BLaER1 treated with 17β-estradiol and CSF1 and Interleukin-3, amounts not matched to agents 10 nM and 100 nM (cell line): ENCODE measurements around the gene PID1.
"Not testable (repeated sequence)": the region's sequence is repeated elsewhere in the genome, so short reads cannot be mapped to it uniquely, and the experiment has no call there.

ENCODE experiments used
- H3K27ac ChIP-seq, 11 experiments: shearing (Covaris generic); formaldehyde crosslinking; 2 replicates each; pipeline ENCODE4 v1.8.1; 2022
- H3K27me3 ChIP-seq, 11 experiments: shearing (Covaris generic); formaldehyde crosslinking; 2 replicates each; pipeline ENCODE4 v1.8.1; 2022
- H3K36me3 ChIP-seq, 11 experiments: shearing (Covaris generic); formaldehyde crosslinking; 2 replicates each; pipeline ENCODE4 v1.8.1; 2022
- H3K4me1 ChIP-seq, 10 experiments: shearing (Covaris generic); formaldehyde crosslinking; 2 replicates each; pipeline ENCODE4 v1.8.1; 2022
- H3K4me2 ChIP-seq, 11 experiments: shearing (Covaris generic); formaldehyde crosslinking; 2 replicates each; pipeline ENCODE4 v1.8.1; 2022
- H3K4me3 ChIP-seq, 10 experiments: shearing (Covaris generic); formaldehyde crosslinking; 2 replicates each; pipeline ENCODE4 v1.8.1; 2022
- H3K9ac ChIP-seq, 11 experiments: shearing (Covaris generic); formaldehyde crosslinking; 2 replicates each; pipeline ENCODE4 v1.8.1; 2022
- H3K9me3 ChIP-seq, 11 experiments: shearing (Covaris generic); formaldehyde crosslinking; replicated peaks in 1 of 11; 2 replicates each; pipeline ENCODE4 v1.8.1; 2022
- H4K20me1 ChIP-seq, 11 experiments: shearing (Covaris generic); formaldehyde crosslinking; 2 replicates each; pipeline ENCODE4 v1.8.1; 2022
- Cebpa-rat ChIP-seq, 11 experiments: shearing (Covaris generic); IDR thresholded peaks; 2 replicates each; pipeline ENCODE4 v1.8.1; 2022

The PID1 gene

DNA sequence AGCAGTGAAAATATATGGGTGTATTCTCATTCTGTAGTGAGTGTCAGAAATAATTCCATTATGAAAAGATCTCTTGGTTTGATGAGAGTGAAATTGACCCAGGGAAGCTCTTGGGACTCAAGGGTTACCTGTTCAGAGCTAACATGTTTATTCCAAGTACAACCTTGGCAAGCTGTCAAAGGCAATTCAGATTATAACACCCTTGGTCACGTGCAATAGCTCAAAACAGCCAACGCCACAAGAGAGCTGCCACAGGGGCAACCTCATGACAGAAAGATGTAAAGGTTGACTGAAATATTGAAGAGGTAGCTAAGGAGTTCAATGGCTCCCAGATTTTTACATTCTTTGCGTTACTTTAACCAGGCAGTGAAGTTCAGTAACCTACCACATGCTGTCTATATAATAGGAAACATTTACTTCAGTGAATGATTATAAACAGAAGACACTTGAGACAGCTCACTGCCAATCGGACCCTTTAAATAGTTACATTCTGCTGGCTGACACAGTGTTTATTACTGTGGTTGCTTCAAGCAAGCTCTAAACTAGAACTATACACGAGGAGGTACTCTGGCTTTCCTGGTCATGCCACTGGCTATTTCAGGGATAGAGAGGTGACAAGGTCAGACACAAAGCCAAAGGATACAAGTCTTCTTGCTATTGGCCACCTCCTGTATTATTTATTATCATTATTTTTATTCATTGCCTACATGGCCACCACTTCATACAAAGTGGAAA, 187.3 kb downstream of the PID1 start:
- Histone ChIP-seq H3K4me3 (no peak overlapping the region), H3K4me1 (peaks cover 7 to 32% (median 21%) of the 10 kb centered on the region in 10 experiments; a peak in 15 of 20 replicates), H3K36me3 (no peaks in the 10 kb centered on the region), H4K20me1 (no peaks in the 10 kb centered on the region), H3K9me3 (peaks cover 0 to 16% (median 9%) of the 10 kb centered on the region in 11 experiments; a peak in 16 of 22 replicates), H3K27me3 (no peaks in the 10 kb centered on the region), H3K9ac (no peak overlapping the region), H3K27ac (no peak overlapping the region), H3K4me2 (no peak overlapping the region)
- no peak for TF ChIP-seq Cebpa-rat (IDR thresholded peaks at IDR 0.05)

DNA sequence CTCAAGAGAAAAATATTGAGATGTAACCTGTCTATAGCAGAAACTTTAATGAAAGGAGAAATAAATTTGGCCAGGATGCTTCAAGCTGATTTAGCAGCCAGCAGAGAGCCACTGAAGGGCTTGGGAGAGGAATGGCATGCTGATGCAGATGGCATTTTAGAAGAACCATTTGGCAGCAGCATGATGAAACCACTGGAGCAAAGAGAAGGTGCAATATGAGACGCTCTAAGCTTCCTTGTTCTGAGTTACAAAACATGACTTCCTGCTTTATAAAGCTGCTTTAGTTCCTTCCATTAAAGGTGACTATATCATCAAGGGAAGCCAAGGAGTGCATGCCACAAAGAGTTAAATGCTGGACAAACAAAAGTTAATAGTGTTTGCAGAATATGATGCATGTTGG, 189.7 kb downstream of the PID1 start:
- no peak overlapping the region for H3K9ac ChIP-seq
- no peak overlapping the region for H3K27ac ChIP-seq
- peaks cover 0 to 9% (median 6%) of the 10 kb centered on the region in 10 experiments; a peak in 11 of 20 replicates for H3K4me1 ChIP-seq
- H3K27me3 ChIP-seq: no peaks in the 10 kb centered on the region
- H3K4me2 ChIP-seq: peak overlapping the region in 7 of 11 experiments; percentile 1 to 27 (median 18); a peak in 5 of 22 replicates
- no peaks in the 10 kb centered on the region for H3K36me3 ChIP-seq
- no peaks in the 10 kb centered on the region for H4K20me1 ChIP-seq
- no peak overlapping the region for H3K4me3 ChIP-seq
- TF ChIP-seq Cebpa-rat (IDR thresholded peaks at IDR 0.05): no peak
- peaks cover 0 to 21% (median 9%) of the 10 kb centered on the region in 11 experiments; a peak in 17 of 22 replicates for H3K9me3 ChIP-seq

DNA sequence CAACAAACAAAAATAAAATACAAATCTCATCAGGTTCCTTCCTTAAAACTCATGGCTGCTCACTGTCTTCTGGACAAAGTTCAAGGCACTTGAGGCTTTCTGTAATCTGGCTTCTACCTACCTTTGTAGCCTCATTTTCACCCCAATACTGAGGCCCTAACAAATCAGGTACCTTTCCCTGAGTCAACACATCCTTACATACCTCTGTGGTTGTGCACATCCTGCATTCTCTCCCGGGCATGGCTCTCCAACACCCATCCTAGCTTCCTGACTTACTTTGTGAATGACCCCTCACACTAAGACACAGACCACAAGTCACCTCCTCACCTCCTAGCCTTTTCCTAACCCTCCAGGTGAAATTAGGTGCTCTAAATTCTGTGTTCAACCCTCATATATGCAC, 190.9 kb downstream of the PID1 start:
- Histone ChIP-seq H3K4me3 (no peak overlapping the region), H3K36me3 (no peaks in the 10 kb centered on the region), H3K4me1 (peaks cover 0 to 7% (median 6%) of the 10 kb centered on the region in 10 experiments; a peak in 10 of 20 replicates), H3K27me3 (no peaks in the 10 kb centered on the region), H3K9me3 (peaks cover 10 to 32% (median 20%) of the 10 kb centered on the region in 11 experiments; a peak in 20 of 22 replicates), H3K9ac (no peak overlapping the region), H4K20me1 (no peaks in the 10 kb centered on the region), H3K4me2 (no peak overlapping the region), H3K27ac (no peak overlapping the region)
- no peak for TF ChIP-seq Cebpa-rat (IDR thresholded peaks at IDR 0.05)

GRCh38 chr2:229076886-229077285, 194.2 kb downstream of the PID1 start:
- H3K9ac ChIP-seq, H3K4me2 ChIP-seq, H3K27ac ChIP-seq, H3K27me3 ChIP-seq, H4K20me1 ChIP-seq, H3K4me1 ChIP-seq, H3K36me3 ChIP-seq, H3K4me3 ChIP-seq: not testable (repeated sequence)
- peaks cover 5 to 18% (median 12%) of the 10 kb centered on the region in 11 experiments; a peak in 19 of 22 replicates for H3K9me3 ChIP-seq

- peaks cover 0 to 10% (median 0%) of the 10 kb centered on the region in 10 experiments; a peak in 2 of 20 replicates for H3K4me1 ChIP-seq
- H3K27ac ChIP-seq: no peak overlapping the region
- H3K9ac ChIP-seq: no peak overlapping the region
- H3K9me3 ChIP-seq: peaks cover 5 to 18% (median 12%) of the 10 kb centered on the region in 11 experiments; a peak in 16 of 22 replicates
- H3K4me3 ChIP-seq: no peak overlapping the region
- no peaks in the 10 kb centered on the region for H3K27me3 ChIP-seq
- no peaks in the 10 kb centered on the region for H4K20me1 ChIP-seq
- no peaks in the 10 kb centered on the region for H3K36me3 ChIP-seq
- TF ChIP-seq Cebpa-rat (IDR thresholded peaks at IDR 0.05): no peak
- H3K4me2 ChIP-seq: no peak overlapping the region
Measured at GRCh38 chr2:229073935-229074334, 197.2 kb downstream of the PID1 start.

GRCh38 chr2:229071292-229071976, 199.7 kb downstream of the PID1 start:
- no peak overlapping the region for H3K27ac ChIP-seq
- H3K27me3 ChIP-seq: no peaks in the 10 kb centered on the region
- no peak overlapping the region for H3K9ac ChIP-seq
- no peak overlapping the region for H3K4me2 ChIP-seq
- TF ChIP-seq Cebpa-rat (IDR thresholded peaks at IDR 0.05): no peak
- peaks cover 19 to 35% (median 27%) of the 10 kb centered on the region in 11 experiments for H3K9me3 ChIP-seq
- H4K20me1 ChIP-seq: no peaks in the 10 kb centered on the region
- H3K4me1 ChIP-seq: peaks cover 0 to 10% (median 0%) of the 10 kb centered on the region in 10 experiments; a peak in 2 of 20 replicates
- H3K36me3 ChIP-seq: no peaks in the 10 kb centered on the region
- no peak overlapping the region for H3K4me3 ChIP-seq

DNA sequence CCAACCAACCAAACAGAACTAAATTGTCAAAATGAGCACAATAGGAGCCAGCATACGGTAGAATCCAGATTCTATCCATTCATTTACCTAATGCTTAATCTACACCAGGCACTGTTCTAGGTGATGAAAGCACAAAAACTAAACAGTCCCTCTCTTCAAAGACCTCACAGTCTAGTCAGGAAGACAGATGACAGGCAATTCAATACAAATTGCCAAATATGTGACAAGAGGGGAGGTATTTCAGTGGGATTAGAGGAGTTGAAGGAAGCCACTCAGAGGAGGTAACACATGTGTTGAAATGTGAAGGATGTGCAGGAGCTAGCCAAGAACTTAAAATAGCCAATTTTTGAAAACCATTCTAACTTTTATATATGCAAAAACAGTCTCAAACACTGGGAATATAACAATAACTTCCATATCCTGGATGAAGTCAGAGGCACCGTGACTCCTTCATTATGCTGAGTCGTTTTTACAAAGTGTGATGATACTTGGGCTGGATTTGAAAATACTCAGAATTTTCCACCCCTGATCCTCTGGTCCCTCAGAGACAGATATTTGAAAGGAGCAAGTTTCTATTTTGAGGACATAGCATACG, 204.9 kb downstream of the PID1 start:
- peaks cover 0 to 10% (median 0%) of the 10 kb centered on the region in 10 experiments; a peak in 2 of 20 replicates for H3K4me1 ChIP-seq
- peaks cover 9 to 42% (median 21%) of the 10 kb centered on the region in 11 experiments; a peak in 21 of 22 replicates for H3K9me3 ChIP-seq
- H3K9ac ChIP-seq: no peak overlapping the region
- H3K27ac ChIP-seq: no peak overlapping the region
- no peak overlapping the region for H3K4me2 ChIP-seq
- no peak for TF ChIP-seq Cebpa-rat (IDR thresholded peaks at IDR 0.05)
- H4K20me1 ChIP-seq: no peaks in the 10 kb centered on the region
- no peaks in the 10 kb centered on the region for H3K36me3 ChIP-seq
- no peak overlapping the region for H3K4me3 ChIP-seq
- H3K27me3 ChIP-seq: no peaks in the 10 kb centered on the region

- Histone ChIP-seq H3K9me3 (peaks cover 14 to 47% (median 21%) of the 10 kb centered on the region in 11 experiments; a peak in 21 of 22 replicates), H3K9ac (no peak overlapping the region), H3K36me3 (no peaks in the 10 kb centered on the region), H3K4me1 (peaks cover 0 to 2% (median 0%) of the 10 kb centered on the region in 10 experiments; a peak in 2 of 20 replicates), H3K27me3 (no peaks in the 10 kb centered on the region), H4K20me1 (no peaks in the 10 kb centered on the region), H3K4me3 (no peak overlapping the region), H3K4me2 (no peak overlapping the region), H3K27ac (no peak overlapping the region)
- no peak for TF ChIP-seq Cebpa-rat (IDR thresholded peaks at IDR 0.05)
Measured at GRCh38 chr2:229064749-229065148, 206.3 kb downstream of the PID1 start.

DNA sequence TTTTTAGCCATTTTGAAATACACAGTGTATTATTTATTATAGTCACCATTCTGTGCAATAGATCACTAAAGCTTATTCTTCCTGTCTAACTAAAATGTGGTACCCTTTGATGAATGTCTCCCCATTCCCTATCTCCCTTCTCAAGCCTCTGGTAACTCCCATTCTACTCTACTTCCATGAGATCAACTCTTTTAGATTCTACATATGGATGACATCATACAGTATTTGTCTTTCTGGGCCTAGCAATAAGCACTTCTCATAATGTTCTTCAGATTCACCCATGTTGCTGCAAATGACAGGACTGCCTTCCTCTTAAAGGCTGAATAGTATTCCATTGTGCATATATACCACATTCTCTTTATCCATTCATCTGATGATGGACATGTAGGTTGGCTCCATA, 210.9 kb downstream of the PID1 start:
- Histone ChIP-seq H3K36me3 (no peaks in the 10 kb centered on the region), H4K20me1 (no peaks in the 10 kb centered on the region), H3K4me3 (no peak overlapping the region), H3K9ac (no peak overlapping the region), H3K27me3 (no peaks in the 10 kb centered on the region), H3K4me2 (no peak overlapping the region), H3K4me1 (no peaks in the 10 kb centered on the region), H3K9me3 (peaks cover 0 to 10% (median 0%) of the 10 kb centered on the region in 11 experiments; a peak in 4 of 22 replicates), H3K27ac (no peak overlapping the region)
- TF ChIP-seq Cebpa-rat (IDR thresholded peaks at IDR 0.05): no peak
